Mesendoderm (in vitro differentiated cells): ENCODE data around the gene KCP.
A peak's percentile ranks its signal among the peaks of the same experiment; 100 is the strongest.

Experiments
- DNase-seq: peaks from one replicate; pipeline ENCODE4 v3.0.0; 2013
- H2AK5ac ChIP-seq: 2 replicates; pipeline ENCODE4 v1.6.1; 2013; ENCODE audit warnings: low read length, inconsistent platforms
- H2BK120ac ChIP-seq: 2 replicates; pipeline ENCODE4 v1.6.1; 2013; ENCODE audit warnings: low read depth, mild to moderate bottlenecking, low read length, moderate library complexity, mixed read lengths
- H2BK15ac ChIP-seq: replicated peaks from 2 replicates; pipeline ENCODE4 v1.6.1; 2013; ENCODE audit warnings: low read depth, mild to moderate bottlenecking, moderate library complexity
- H2BK5ac ChIP-seq: 2 replicates; pipeline ENCODE4 v1.6.1; 2013; ENCODE audit warnings: low read length, inconsistent platforms
- H3K18ac ChIP-seq: 2 replicates; pipeline ENCODE4 v1.6.1; 2013; ENCODE audit warnings: mild to moderate bottlenecking, low read length, mixed read lengths
- H3K23ac ChIP-seq: one replicate; pipeline ENCODE4 v1.6.1; 2013; ENCODE audit warnings: low read length
- H3K27ac ChIP-seq: 2 replicates; pipeline ENCODE4 v1.5.1; 2013; ENCODE audit warnings: low read depth, mild to moderate bottlenecking, inconsistent platforms, low read length, moderate library complexity
- H3K27me3 ChIP-seq: 2 replicates; pipeline ENCODE4 v1.6.1; 2013; ENCODE audit warnings: low read length, control low read depth, mild to moderate bottlenecking, inconsistent platforms; ENCODE audit not compliant: insufficient read depth, poor library complexity
- H3K36me3 ChIP-seq: 2 replicates; pipeline ENCODE4 v1.6.1; 2013; ENCODE audit warnings: low read length, inconsistent platforms; ENCODE audit not compliant: control insufficient read depth, insufficient read depth
- H3K4ac ChIP-seq: one replicate; pipeline ENCODE4 v1.6.1; 2013; ENCODE audit warnings: low read depth, mild to moderate bottlenecking, low read length, moderate library complexity
- H3K4me1 ChIP-seq: 2 replicates; pipeline ENCODE4 v1.6.1; 2013; ENCODE audit warnings: low read depth, low read length, inconsistent platforms; ENCODE audit not compliant: control insufficient read depth
- H3K4me2 ChIP-seq: 2 replicates; pipeline ENCODE4 v1.6.1; 2013; ENCODE audit warnings: low read length
- H3K4me3 ChIP-seq: 2 replicates; pipeline ENCODE4 v1.5.1; 2013; ENCODE audit warnings: mild to moderate bottlenecking, low read length
- H3K56ac ChIP-seq: one replicate; pipeline ENCODE4 v1.6.1; 2013; ENCODE audit warnings: low read length
- H3K79me1 ChIP-seq: 2 replicates; pipeline ENCODE4 v1.6.1; 2013; ENCODE audit warnings: low read length, inconsistent platforms
- H3K79me2 ChIP-seq: 2 replicates; pipeline ENCODE4 v1.6.1; 2013; ENCODE audit warnings: mild to moderate bottlenecking, low read length; ENCODE audit not compliant: control insufficient read depth, insufficient read depth
- H3K9ac ChIP-seq: 2 replicates; pipeline ENCODE4 v1.6.1; 2013; ENCODE audit warnings: low read length, inconsistent platforms
- H4K5ac ChIP-seq: one replicate; pipeline ENCODE4 v1.6.1; 2013; ENCODE audit warnings: low read length
- H4K8ac ChIP-seq: one replicate; pipeline ENCODE4 v1.6.1; 2013; ENCODE audit warnings: low read depth, mild to moderate bottlenecking, control low read depth, low read length, moderate library complexity
- WGBS: extraction: QIAGEN DNeasy Blood & Tissue Kit; methylation state at CpG from one replicate; pipeline ENCODE4 v1.1.7; 2013; ENCODE audit warnings: low lambda C conversion rate, missing lambda C conversion rate; ENCODE audit not compliant: insufficient coverage; ENCODE audit errors: extremely low coverage; 5-methylcytosine and 5-hydroxymethylcytosine counted together

The KCP gene

DNA sequence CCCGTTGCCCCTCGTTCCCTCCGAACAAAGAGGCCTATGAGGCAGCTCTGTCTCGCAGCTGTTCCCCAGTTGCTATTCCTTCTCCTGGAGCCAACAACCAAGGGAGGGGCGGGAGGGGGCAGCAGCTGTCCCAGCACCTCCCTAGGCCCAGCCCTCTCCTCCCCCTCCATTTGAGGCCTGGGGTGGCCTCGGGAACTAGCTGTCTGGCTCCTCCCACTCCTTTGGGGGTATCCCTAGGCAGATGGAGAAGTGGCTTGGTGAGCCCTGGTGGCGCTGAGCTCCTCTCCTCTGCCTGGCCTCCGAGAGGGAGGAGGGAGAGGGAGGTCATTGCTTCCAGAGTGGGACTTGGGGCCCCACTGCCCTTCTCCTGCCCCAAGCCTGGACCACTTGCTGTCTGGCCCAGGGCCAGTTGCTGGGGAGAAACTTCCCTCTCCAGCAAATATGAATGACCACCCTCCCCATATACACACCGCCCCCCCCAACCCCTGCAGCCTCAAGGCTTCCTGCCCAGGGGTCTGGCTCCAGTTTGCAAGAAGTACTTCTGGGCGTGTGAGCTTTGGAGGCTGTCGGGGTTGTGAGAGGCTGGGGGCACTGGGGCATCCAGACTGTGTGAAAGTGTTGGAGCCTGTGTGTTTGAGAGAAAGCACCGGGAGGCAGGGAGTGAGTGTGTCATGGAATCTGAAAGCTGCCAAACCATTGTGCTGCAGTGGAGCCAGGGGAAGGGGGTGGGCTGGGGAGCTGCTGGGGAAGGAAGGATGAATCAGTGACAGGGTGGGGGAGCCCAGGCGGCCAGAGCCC, 77.2 kb downstream of the KCP start:
- Histone ChIP-seq H3K4me3 (peak overlapping the region; percentile 1), H2BK120ac (peak overlapping the region; percentile 5), H3K4ac (peak overlapping the region; percentile 41), H2BK5ac (peak overlapping the region; percentile 89), H3K18ac (peak overlapping the region; percentile 56), H3K36me3 (peaks cover 6% of the 10 kb centered on the region), H3K79me2 (peaks cover 12% of the 10 kb centered on the region), H4K8ac (no peak overlapping the region), H3K79me1 (peaks cover 6% of the 10 kb centered on the region), H2AK5ac (no peak overlapping the region), H4K5ac (no peak overlapping the region), H3K27me3 (no peaks in the 10 kb centered on the region), H3K27ac (peak overlapping the region; percentile 88), H3K4me1 (peaks cover 16% of the 10 kb centered on the region), H3K9ac (peak overlapping the region; percentile 71), H2BK15ac (no peak overlapping the region), H3K56ac (peak overlapping the region; percentile 98), H3K23ac (peak overlapping the region; percentile 57), H3K4me2 (peak overlapping the region; percentile 74)
- DNase-seq, result peak; percentile 72
- no CpG with 5 or more reads among the region's 13 CpGs for WGBS

DNA sequence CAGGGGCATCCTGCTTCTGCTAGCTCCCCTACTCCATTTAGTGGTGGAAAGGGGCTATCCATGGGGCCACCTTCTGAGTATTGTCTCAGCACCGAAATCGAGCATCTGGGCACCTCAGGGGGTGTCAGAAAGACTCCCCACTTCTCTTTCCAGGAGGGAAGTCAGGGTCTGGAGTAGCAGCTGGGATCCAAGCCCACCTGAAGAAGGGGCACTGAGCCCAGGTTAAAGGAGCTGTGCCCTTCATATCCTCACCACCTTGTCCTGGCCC, 77.7 kb downstream of the KCP start:
- WGBS, result no CpG with 5 or more reads among the region's 2 CpGs
- peak overlapping the region; percentile 1 for H3K4me3 ChIP-seq
- H3K36me3 ChIP-seq, result peaks cover 3% of the 10 kb centered on the region
- H3K18ac ChIP-seq, result peak overlapping the region; percentile 56
- no peaks in the 10 kb centered on the region for H3K27me3 ChIP-seq
- no peak overlapping the region for H4K5ac ChIP-seq
- H4K8ac ChIP-seq, result no peak overlapping the region
- H3K4ac ChIP-seq, result peak overlapping the region; percentile 41
- peak overlapping the region; percentile 89 for H2BK5ac ChIP-seq
- peak overlapping the region; percentile 88 for H3K27ac ChIP-seq
- peaks cover 20% of the 10 kb centered on the region for H3K4me1 ChIP-seq
- H2BK15ac ChIP-seq, result no peak overlapping the region
- H3K4me2 ChIP-seq, result peak overlapping the region; percentile 74
- H3K9ac ChIP-seq, result peak overlapping the region; percentile 71
- peaks cover 12% of the 10 kb centered on the region for H3K79me2 ChIP-seq
- no peak overlapping the region for H3K23ac ChIP-seq
- H2BK120ac ChIP-seq, result no peak overlapping the region
- peak overlapping the region; percentile 98 for H3K56ac ChIP-seq
- H2AK5ac ChIP-seq, result no peak overlapping the region
- H3K79me1 ChIP-seq, result peaks cover 6% of the 10 kb centered on the region
- DNase-seq, result no peak

DNA sequence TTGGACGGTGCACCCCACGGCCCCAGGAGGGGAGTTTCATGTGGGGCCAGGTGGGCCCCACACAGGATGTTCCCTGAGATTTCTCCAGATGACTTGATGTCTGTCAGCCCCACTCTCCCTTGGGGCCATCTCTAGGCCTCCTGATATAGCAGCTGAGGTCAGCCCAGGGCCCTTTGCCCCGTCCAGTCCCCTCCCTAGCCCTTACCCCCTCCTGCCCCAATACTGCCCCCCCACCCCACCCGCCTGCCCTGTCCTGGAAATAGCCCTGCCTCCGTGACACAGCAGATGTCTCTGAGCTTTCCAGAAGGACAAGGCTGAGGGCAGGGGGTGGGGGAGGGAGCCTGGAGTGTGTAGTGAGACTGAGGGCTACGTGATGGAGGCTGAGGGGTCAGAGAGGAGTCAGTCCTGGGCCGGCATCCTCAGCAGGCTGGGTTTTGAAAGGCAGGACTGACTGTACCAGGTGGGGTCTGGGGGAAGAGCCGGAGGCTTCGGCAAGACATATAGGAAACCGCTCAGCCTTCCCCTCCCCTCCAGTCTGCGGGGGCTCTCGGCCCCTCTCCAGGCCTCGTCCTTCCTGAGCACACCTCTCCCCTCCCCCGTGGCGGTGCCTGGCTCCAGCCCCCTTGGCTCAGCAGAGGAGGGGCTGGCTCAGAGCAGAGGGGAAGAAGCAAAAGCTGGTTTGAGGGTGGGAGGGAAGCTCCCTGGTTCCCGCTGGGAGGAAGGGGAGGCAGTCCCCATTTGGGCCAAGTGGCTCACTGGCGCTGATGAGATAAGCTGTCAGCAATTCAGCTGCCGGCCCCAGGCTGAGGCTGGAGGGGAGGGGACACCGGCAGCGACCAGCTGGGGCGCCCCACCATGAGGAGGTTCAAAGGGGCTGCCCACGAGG, 78.3 kb downstream of the KCP start:
- no peak overlapping the region for H4K8ac ChIP-seq
- H3K27me3 ChIP-seq, result no peaks in the 10 kb centered on the region
- H3K4me1 ChIP-seq, result peaks cover 23% of the 10 kb centered on the region
- H2BK5ac ChIP-seq, result peak overlapping the region; percentile 89
- no peak overlapping the region for H4K5ac ChIP-seq
- H3K79me2 ChIP-seq, result peaks cover 12% of the 10 kb centered on the region
- peaks cover under 1% of the 10 kb centered on the region for H3K36me3 ChIP-seq
- no peak overlapping the region for H2AK5ac ChIP-seq
- DNase-seq, result peak; percentile 97
- H3K4ac ChIP-seq, result peak overlapping the region; percentile 74
- H2BK15ac ChIP-seq, result no peak overlapping the region
- peak overlapping the region; percentile 98 for H3K56ac ChIP-seq
- H3K18ac ChIP-seq, result peak overlapping the region; percentile 78
- peak overlapping the region; percentile 49 for H3K4me3 ChIP-seq
- H3K79me1 ChIP-seq, result peaks cover 6% of the 10 kb centered on the region
- no peak overlapping the region for H3K23ac ChIP-seq
- peak overlapping the region; percentile 81 for H3K4me2 ChIP-seq
- peak overlapping the region; percentile 84 for H3K9ac ChIP-seq
- peak overlapping the region; percentile 88 for H3K27ac ChIP-seq
- H2BK120ac ChIP-seq, result peak overlapping the region; percentile 51
- WGBS, result no CpG with 5 or more reads among the region's 22 CpGs

DNA sequence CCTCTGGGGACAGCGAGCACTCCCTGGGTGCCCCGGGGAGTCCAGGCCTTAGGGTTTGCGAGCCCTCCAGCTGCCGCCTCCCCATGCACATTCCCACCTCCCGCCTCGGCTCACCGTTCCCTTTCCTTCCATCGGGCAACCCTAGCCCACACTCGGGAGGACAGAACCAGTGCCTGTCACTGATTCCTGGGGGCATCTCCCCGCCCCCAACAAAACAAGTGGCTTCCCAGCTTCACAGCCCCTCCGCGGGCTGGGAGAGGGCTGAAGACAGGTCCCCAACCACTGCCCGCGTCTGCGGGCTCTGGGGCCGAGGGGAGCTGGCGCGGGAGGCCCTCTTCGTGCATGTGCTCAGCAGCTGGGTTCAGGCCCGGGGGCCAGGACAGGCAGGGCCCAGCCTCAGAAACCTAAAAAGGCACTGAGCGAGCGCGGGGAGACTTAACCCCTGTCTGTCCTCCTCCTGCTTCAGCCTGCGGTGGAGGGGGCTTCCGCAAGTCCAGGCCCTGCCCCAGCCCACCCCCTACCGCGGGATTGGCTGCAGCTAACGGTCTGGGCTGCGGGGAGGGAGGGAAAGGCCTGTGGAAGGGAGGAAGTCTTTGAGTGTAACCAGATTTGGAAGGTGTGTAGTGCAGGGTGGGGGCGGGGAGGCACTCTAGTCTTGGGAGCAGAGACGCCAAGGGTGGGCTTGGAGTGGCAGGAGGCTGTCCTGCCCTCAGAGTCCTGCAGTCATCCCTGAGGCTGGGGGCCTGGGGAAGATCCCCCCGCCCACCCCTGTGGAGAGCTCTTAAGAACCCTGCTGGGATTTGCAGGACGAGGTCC, 79.1 kb downstream of the KCP start:
- no peak overlapping the region for H2AK5ac ChIP-seq
- H3K27ac ChIP-seq, result peak overlapping the region; percentile 88
- peak; percentile 92 for DNase-seq
- no peaks in the 10 kb centered on the region for H3K36me3 ChIP-seq
- H3K18ac ChIP-seq, result peak overlapping the region; percentile 78
- H3K4me3 ChIP-seq, result peak overlapping the region; percentile 49
- H3K4me2 ChIP-seq, result peak overlapping the region; percentile 81
- H2BK15ac ChIP-seq, result no peak overlapping the region
- H3K4me1 ChIP-seq, result peaks cover 23% of the 10 kb centered on the region
- H3K4ac ChIP-seq, result peak overlapping the region; percentile 74
- H2BK120ac ChIP-seq, result peak overlapping the region; percentile 51
- H4K8ac ChIP-seq, result no peak overlapping the region
- H3K79me2 ChIP-seq, result peaks cover 12% of the 10 kb centered on the region
- peak overlapping the region; percentile 72 for H3K23ac ChIP-seq
- no peak overlapping the region for H4K5ac ChIP-seq
- no CpG with 5 or more reads among the region's 33 CpGs for WGBS
- H3K56ac ChIP-seq, result peak overlapping the region; percentile 98
- H3K9ac ChIP-seq, result peak overlapping the region; percentile 84
- no peaks in the 10 kb centered on the region for H3K27me3 ChIP-seq
- peak overlapping the region; percentile 29 for H2BK5ac ChIP-seq
- H3K79me1 ChIP-seq, result peaks cover 6% of the 10 kb centered on the region

GRCh38 chr7:128830231-128831177, 80.0 kb downstream of the KCP start, which contains the start of gene FLNC:
FLNC (plus strand) TSS chr7:128830406; CDS start chr7:128830638, 232 bp downstream.
- Histone ChIP-seq H3K56ac (peak within 1 kb of the TSS; percentile 98), H2BK5ac (peak within 1 kb of the TSS; percentile 69), H3K79me1 (peaks cover 6% of the 10 kb centered on the region), H3K4me1 (peaks cover 23% of the 10 kb centered on the region), H3K79me2 (peaks cover 12% of the 10 kb centered on the region), H2BK120ac (no peak within 1 kb of the TSS), H2AK5ac (peak within 1 kb of the TSS; percentile 81), H3K27ac (peak within 1 kb of the TSS; percentile 80), H3K36me3 (no peaks in the 10 kb centered on the region), H3K18ac (peak within 1 kb of the TSS; percentile 20), H4K8ac (no peak within 1 kb of the TSS), H3K4me2 (peak within 1 kb of the TSS; percentile 92), H3K9ac (peak within 1 kb of the TSS; percentile 84), H4K5ac (no peak within 1 kb of the TSS), H3K23ac (peak within 1 kb of the TSS; percentile 83), H3K4me3 (peak within 1 kb of the TSS; percentile 49), H3K4ac (peak within 1 kb of the TSS; percentile 82), H3K27me3 (no peaks in the 10 kb centered on the region), H2BK15ac (no peak within 1 kb of the TSS)
- WGBS, result no CpG with 5 or more reads among the region's 109 CpGs
- DNase-seq, result peak; percentile 65
